ENCODE measurements around the gene PLAAT2. TPM values are rescaled to one million over a fixed set of nuclear protein-coding genes. Genes with fewer than 3 reads are reported as not detected.
A peak's percentile ranks its signal among the peaks of the same experiment; 100 is the strongest.

Gene PLAAT2
- total and polyA plus RNA-seq, 10 of the 15 experiments (the other 5 are each of a cell fraction or from before 2014, with no cell fraction given) = 4.6 to 25.9 (median 8.6) TPM

DNA sequence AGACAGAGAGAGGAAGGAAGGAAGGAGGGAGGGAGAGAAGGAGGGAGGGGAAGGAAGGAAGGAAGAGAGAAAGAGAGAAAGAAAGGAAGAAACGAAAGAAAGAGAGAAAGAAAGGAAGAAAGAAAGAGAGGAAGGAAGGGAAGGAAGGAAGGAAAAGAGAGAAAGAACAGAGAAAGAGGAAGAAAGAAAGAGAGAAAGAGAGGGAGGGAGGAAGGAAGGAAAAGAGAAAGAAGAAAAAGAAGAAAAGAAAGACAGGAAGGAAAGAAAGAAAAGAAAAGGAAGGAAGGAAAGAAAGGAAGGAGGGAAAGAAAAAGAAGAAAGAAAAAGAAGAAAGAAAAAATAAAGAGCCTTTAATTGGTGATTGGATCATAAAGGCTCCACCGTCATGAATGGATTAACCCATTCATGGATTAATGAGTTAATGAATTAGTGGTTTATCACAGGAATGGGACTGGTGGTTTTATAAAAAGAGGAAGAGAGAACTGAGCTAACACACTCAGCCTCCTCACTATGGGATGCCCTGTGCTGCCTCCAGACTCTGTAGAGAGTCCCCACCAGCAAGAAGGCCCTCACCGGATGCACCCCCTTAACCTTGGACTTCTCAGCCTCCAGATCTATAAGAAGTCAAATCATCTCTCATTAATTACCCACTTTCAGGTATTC is 9.0 kb upstream of the PLAAT2 start:
- H3K9me3 ChIP-seq (replicated peaks; ENCODE audit: control insufficient read depth, insufficient read depth, low read length) = no peaks in the 10 kb centered on the region
- no peaks in the 10 kb centered on the region for H3K79me2 ChIP-seq (ENCODE audit: control insufficient read depth, insufficient read depth, low read length)
- H2AFZ ChIP-seq (ENCODE audit: control insufficient read depth, low read depth, low read length) = no peak overlapping the region
- 16% methylated on average over 3 of the region's 3 CpGs for WGBS (ENCODE audit: insufficient coverage, insufficient replicate concordance, low lambda C conversion rate, missing lambda C conversion rate)
- FAIRE-seq = peak; percentile 41
- POLR2A ChIA-PET = no interaction called here
- in situ Hi-C loops (cut with MboI) = no loop called here
- DNase-seq (ENCODE audit: low read depth, low spot score) = no peak
- peak; percentile 80 for ATAC-seq
- H3K27ac ChIP-seq (ENCODE audit: control insufficient read depth, insufficient read depth) = 0 out of 2 replicates have a peak overlapping the region, but pooled peaks have one; percentile 6
- BruUV-seq (replicated peaks) = no TSS peak
- CTCF ChIA-PET = no interaction called here
- H3K4me2 ChIP-seq (ENCODE audit: control insufficient read depth, insufficient read depth) = no peak overlapping the region
- H3K36me3 ChIP-seq (ENCODE audit: control insufficient read depth in 2 of 2, insufficient read depth in 2 of 2, low read length in 1 of 2) = no peaks in the 10 kb centered on the region
- no peaks in the 10 kb centered on the region for H3K27me3 ChIP-seq (replicated peaks in 1 of 2; ENCODE audit: control insufficient read depth in 2 of 2, insufficient read depth in 2 of 2, low read length in 1 of 2)
- SMC1A ChIA-PET (ENCODE audit: uncharacterized antibody, unreplicated experiment) = interaction anchor here (0.9 to 1.6 kb wide), 2 partner anchors 35 to 57 kb away, joined by 3 to 6 read pairs; partner anchors contain the start of gene PLAAT4
- no peak overlapping the region for H3K9ac ChIP-seq (ENCODE audit: control insufficient read depth, insufficient read depth, low read length)
- H3K4me3 ChIP-seq = no peak overlapping the region
- intact Hi-C loops (cut with micrococcal nuclease; ENCODE audit: unreplicated experiment) = no loop called here
- no peaks in the 10 kb centered on the region for H4K20me1 ChIP-seq (ENCODE audit: control insufficient read depth, insufficient read depth)
- RAD21 ChIA-PET (ENCODE audit: unreplicated experiment) = no interaction called here
- peaks cover 28% of the 10 kb centered on the region for H3K4me1 ChIP-seq (ENCODE audit: control insufficient read depth, insufficient read depth, low read length)
- TF ChIP-seq MTA2 (IDR thresholded peaks at IDR 0.05; ENCODE audit: low read depth) (peak; percentile 97), HDGF (IDR thresholded peaks at IDR 0.05) (peak; percentile 54; the same call in 1 of the 2 replicates), ESRRA (IDR thresholded peaks at IDR 0.05; ENCODE audit: low read length) (no peak), SPI1 (IDR thresholded peaks at IDR 0.05; ENCODE audit: borderline replicate concordance, insufficient read depth, low read depth, low read length) (peak; percentile 92), DPF2 (IDR thresholded peaks at IDR 0.05) (peak; percentile 77), NFYB (IDR thresholded peaks at IDR 0.05; ENCODE audit: insufficient read depth, low read depth, low read length) (no peak), NBN (IDR thresholded peaks at IDR 0.05) (peak; percentile 81), YBX1 (IDR thresholded peaks at IDR 0.05) (peak; percentile 89), RAD21 (IDR thresholded peaks at IDR 0.05; ENCODE audit: insufficient read depth, low read depth, low read length) (no peak), NFIC (IDR thresholded peaks at IDR 0.05; ENCODE audit: low read depth, low read length) (0 out of 2 replicates have a peak, but pooled peaks have one; percentile 18), EP300 (IDR thresholded peaks at IDR 0.05; ENCODE audit: borderline replicate concordance in 1 of 2, control insufficient read depth in 1 of 2, low read depth in 2 of 2, low read length in 2 of 2) (peak in 1 of 2 experiments; percentile 42; a peak in 1 of 4 replicates), NR2F1 (conservative IDR thresholded peaks at IDR 0.05) (0 out of 2 replicates have a peak, but pooled peaks have one; percentile 12), ETV6 (conservative IDR thresholded peaks at IDR 0.05 in 1 of 2, IDR thresholded peaks at IDR 0.05 in 1 of 2; ENCODE audit: borderline replicate concordance in 1 of 2, low read depth in 1 of 2) (peak in 1 of 2 experiments; percentile 12; a peak in 1 of 4 replicates), IKZF2 (IDR thresholded peaks at IDR 0.05) (peak; percentile 92 to 93), SMAD1 (IDR thresholded peaks at IDR 0.05; ENCODE audit: low read depth, partially characterized antibody) (no peak)
- TF ChIP-seq, protein P1, sequence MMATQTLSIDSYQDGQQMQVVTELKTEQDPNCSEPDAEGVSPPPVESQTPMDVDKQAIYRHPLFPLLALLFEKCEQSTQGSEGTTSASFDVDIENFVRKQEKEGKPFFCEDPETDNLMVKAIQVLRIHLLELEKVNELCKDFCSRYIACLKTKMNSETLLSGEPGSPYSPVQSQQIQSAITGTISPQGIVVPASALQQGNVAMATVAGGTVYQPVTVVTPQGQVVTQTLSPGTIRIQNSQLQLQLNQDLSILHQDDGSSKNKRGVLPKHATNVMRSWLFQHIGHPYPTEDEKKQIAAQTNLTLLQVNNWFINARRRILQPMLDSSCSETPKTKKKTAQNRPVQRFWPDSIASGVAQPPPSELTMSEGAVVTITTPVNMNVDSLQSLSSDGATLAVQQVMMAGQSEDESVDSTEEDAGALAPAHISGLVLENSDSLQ (IDR thresholded peaks at IDR 0.05) = peak; percentile 45; the same call in 1 of the 2 replicates
- TF ChIP-seq, protein P2, sequence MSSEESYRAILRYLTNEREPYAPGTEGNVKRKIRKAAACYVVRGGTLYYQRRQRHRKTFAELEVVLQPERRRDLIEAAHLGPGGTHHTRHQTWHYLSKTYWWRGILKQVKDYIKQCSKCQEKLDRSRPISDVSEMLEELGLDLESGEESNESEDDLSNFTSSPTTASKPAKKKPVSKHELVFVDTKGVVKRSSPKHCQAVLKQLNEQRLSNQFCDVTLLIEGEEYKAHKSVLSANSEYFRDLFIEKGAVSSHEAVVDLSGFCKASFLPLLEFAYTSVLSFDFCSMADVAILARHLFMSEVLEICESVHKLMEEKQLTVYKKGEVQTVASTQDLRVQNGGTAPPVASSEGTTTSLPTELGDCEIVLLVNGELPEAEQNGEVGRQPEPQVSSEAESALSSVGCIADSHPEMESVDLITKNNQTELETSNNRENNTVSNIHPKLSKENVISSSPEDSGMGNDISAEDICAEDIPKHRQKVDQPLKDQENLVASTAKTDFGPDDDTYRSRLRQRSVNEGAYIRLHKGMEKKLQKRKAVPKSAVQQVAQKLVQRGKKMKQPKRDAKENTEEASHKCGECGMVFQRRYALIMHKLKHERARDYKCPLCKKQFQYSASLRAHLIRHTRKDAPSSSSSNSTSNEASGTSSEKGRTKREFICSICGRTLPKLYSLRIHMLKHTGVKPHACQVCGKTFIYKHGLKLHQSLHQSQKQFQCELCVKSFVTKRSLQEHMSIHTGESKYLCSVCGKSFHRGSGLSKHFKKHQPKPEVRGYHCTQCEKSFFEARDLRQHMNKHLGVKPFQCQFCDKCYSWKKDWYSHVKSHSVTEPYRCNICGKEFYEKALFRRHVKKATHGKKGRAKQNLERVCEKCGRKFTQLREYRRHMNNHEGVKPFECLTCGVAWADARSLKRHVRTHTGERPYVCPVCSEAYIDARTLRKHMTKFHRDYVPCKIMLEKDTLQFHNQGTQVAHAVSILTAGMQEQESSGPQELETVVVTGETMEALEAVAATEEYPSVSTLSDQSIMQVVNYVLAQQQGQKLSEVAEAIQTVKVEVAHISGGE (CRISPR knock-in tag; IDR thresholded peaks at IDR 0.05) = no peak
- TF ChIP-seq, protein P3, sequence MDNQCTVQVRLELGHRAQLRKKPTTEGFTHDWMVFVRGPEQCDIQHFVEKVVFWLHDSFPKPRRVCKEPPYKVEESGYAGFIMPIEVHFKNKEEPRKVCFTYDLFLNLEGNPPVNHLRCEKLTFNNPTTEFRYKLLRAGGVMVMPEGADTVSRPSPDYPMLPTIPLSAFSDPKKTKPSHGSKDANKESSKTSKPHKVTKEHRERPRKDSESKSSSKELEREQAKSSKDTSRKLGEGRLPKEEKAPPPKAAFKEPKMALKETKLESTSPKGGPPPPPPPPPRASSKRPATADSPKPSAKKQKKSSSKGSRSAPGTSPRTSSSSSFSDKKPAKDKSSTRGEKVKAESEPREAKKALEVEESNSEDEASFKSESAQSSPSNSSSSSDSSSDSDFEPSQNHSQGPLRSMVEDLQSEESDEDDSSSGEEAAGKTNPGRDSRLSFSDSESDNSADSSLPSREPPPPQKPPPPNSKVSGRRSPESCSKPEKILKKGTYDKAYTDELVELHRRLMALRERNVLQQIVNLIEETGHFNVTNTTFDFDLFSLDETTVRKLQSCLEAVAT (IDR thresholded peaks at IDR 0.05) = peak; percentile 71; the same call in 1 of the 2 replicates

Data from GM12878 (cell line).